ENCODE data around the gene NTM. TPM values are rescaled to one million over a fixed set of nuclear protein-coding genes. Genes with fewer than 3 reads are reported as not detected.

Gene NTM
- total and polyA plus RNA-seq, 2 of the 8 experiments (the other 6 are each of a cell fraction or from before 2014, with no cell fraction given): 13.4 to 20.0 TPM

GRCh38 chr11:131327421-131327820, 43.0 kb upstream of the NTM start:
- Histone ChIP-seq H2BK120ac (replicated peaks; ENCODE audit: low read depth, low read length) (no peak overlapping the region), H3K36me3 (ENCODE audit: control insufficient read depth in 2 of 4, insufficient read depth in 4 of 4, low read length in 3 of 4) (no peaks in the 10 kb centered on the region), H4K8ac (ENCODE audit: extremely low read depth, insufficient read depth, low read length) (no peak overlapping the region), H3K9me3 (ENCODE audit: insufficient read depth in 2 of 2, low read depth in 1 of 2, low read length in 1 of 2) (no peaks in the 10 kb centered on the region), H3K56ac (replicated peaks; ENCODE audit: insufficient read length, low read depth, low read length) (no peak overlapping the region), H3K14ac (ENCODE audit: insufficient read length) (no peak overlapping the region), H3K23ac (ENCODE audit: insufficient read length) (no peak overlapping the region), H2BK5ac (ENCODE audit: low read depth, low read length) (no peak overlapping the region), H3K79me2 (ENCODE audit: control insufficient read depth in 1 of 2, insufficient read depth in 2 of 2, low read length in 2 of 2) (no peaks in the 10 kb centered on the region), H4K20me1 (replicated peaks in 1 of 2; ENCODE audit: control insufficient read depth in 1 of 2, insufficient read depth in 2 of 2, low read length in 2 of 2) (peaks cover 0 to 2% of the 10 kb centered on the region in 2 experiments), H2AK5ac (ENCODE audit: low read depth, low read length) (no peak overlapping the region), H3K23me2 (ENCODE audit: low read depth, low read length) (no peaks in the 10 kb centered on the region), H2AFZ (ENCODE audit: low read length) (no peak overlapping the region), H2BK15ac (ENCODE audit: low read length) (no peak overlapping the region), H3K4ac (replicated peaks; ENCODE audit: insufficient read length, low read depth, low read length) (no peak overlapping the region), H3K4me2 (ENCODE audit: insufficient read depth in 1 of 2, low read depth in 2 of 2, low read length in 2 of 2) (no peak overlapping the region), H4K5ac (ENCODE audit: insufficient read length, low read depth, low read length) (no peak overlapping the region), H2BK12ac (ENCODE audit: low read depth, low read length) (no peak overlapping the region), H3K27ac (ENCODE audit: low read depth, low read length) (no peak overlapping the region), H3K27me3 (replicated peaks in 1 of 4; ENCODE audit: control insufficient read depth in 3 of 4, extremely low read depth in 1 of 4, insufficient read depth in 3 of 4, low read length in 3 of 4) (no peaks in the 10 kb centered on the region), H3K9ac (replicated peaks in 1 of 4; ENCODE audit: extremely low read depth in 1 of 4, low read depth in 3 of 4, low read length in 3 of 4) (no peak overlapping the region), H3K79me1 (ENCODE audit: low read depth, low read length) (no peaks in the 10 kb centered on the region; the same call in 1 of the 2 replicates), H2BK20ac (ENCODE audit: low read length) (no peak overlapping the region), H4K91ac (replicated peaks; ENCODE audit: insufficient read length, low read length) (no peak overlapping the region), H3K4me3 (ENCODE audit: extremely low read depth in 1 of 4, insufficient read depth in 2 of 4, low read depth in 3 of 4, low read length in 4 of 4) (no peak overlapping the region), H3K4me1 (replicated peaks in 1 of 4; ENCODE audit: control insufficient read depth in 3 of 4, insufficient read depth in 4 of 4, low read length in 3 of 4) (peaks cover 2 to 10% (median 5%) of the 10 kb centered on the region in 4 experiments; a peak in 5 of 7 replicates), H3K18ac (ENCODE audit: extremely low read depth, low read length) (no peak overlapping the region)
- DNase-seq (ENCODE audit: low read depth in 1 of 2, low spot score in 2 of 2): no peak
- POLR2A ChIA-PET (ENCODE audit: partially characterized antibody): interaction anchor here (1.1 kb wide), 1 partner anchor 23 kb away, joined by 4 read pairs; no protein-coding TSS in a partner anchor
- TF ChIP-seq CBX8 (IDR thresholded peaks at IDR 0.05; ENCODE audit: borderline replicate concordance, low read depth, low read length) (no peak), TAF1 (IDR thresholded peaks at IDR 0.05; ENCODE audit: low read depth, low read length) (no peak)
- CTCF ChIA-PET (ENCODE audit: partially characterized antibody): interaction anchor here (1.1 to 1.8 kb wide), 2 partner anchors 32 to 263 kb away, joined by 4 to 6 read pairs; no protein-coding TSS in a partner anchor
- FAIRE-seq: no peak
- WGBS, 2 experiments (ENCODE audit: extremely low coverage in 1 of 2, insufficient coverage in 1 of 2, insufficient read length in 1 of 2, insufficient replicate concordance in 2 of 2, low coverage in 1 of 2, low lambda C conversion rate in 2 of 2, missing lambda C conversion rate in 1 of 2): 85% methylated on average over 5 of the region's 5 CpGs; no CpG with 5 or more reads in 1 of the 2 experiments
